Measurements from ENCODE around the gene PRAF2.

GRCh38 chrX:49082271-49082871 lies 8.6 kb upstream of the PRAF2 start:
- TF ChIP-seq CTCF (IDR thresholded peaks at IDR 0.05) (no peak), EP300 (IDR thresholded peaks at IDR 0.05) (no peak), POLR2A (IDR thresholded peaks at IDR 0.05) (no peak)

Data from stomach (tissue), 4 donors.